Stomach (tissue), 4 donors: Measurements from ENCODE around the gene ENO3.

Experiments
- POLR2A ChIP-seq, 4 donors: fragments of 450-650 bp; IDR thresholded peaks; one replicate each; pipeline ENCODE4 v1.6.1; 2016; ENCODE audit warnings: antibody characterized with exemption in 4 of 4, control low read depth in 2 of 4, mild to moderate bottlenecking in 1 of 4, moderate library complexity in 1 of 4
- POLR2AphosphoS5 ChIP-seq, 3 donors: sonication (generic); formaldehyde crosslinking; IDR thresholded peaks; one replicate each; pipeline ENCODE4 v1.6.1; 2016; ENCODE audit warnings: antibody characterized with exemption in 3 of 3
- TF ChIP-seq, protein P1 (sequence below), 7 experiments: fragments of 450-650 bp in 4 of 7; fragments of 200-600 bp in 3 of 7; sonication (generic) in 3 of 7; IDR thresholded peaks; one replicate each; pipeline ENCODE4 v1.5.1; 2016 to 2019; ENCODE audit warnings: antibody characterized with exemption in 7 of 7, control low read depth in 2 of 7, mild to moderate bottlenecking in 1 of 7

DNA sequence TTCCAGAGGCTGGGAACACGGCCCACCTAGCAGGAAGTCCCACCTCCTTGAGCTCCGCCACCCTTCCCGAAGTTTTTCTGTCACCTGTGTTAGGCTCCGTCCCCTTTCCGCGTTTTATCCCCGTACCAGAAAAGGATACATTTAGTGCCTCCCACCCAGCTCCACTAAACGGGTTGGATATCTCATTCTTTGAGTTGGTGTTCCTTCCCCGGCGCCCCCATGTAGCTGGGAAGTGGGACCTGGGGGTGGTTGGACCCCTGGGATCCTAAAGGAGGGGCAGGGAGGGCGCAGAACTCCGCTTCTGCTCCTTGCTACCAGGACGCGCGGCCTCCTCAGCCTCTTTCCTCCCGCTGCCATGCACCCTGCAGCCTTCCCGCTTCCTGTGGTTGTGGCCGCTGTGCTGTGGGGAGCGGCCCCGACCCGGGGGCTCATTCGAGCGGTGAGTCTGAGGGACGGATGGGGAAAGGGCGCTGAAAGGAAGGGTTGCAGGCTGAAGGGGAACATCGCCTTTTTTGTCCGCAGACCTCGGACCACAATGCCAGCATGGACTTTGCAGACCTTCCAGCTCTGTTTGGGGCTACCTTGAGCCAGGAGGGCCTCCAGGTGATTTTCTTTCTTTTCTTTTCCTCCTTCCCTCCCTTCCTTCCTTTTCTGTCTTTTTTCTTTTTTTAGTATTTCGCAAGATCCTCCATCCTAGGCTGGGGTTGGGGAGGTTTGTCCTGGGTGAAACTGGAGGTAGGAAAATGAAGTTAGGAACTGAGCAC is 10.2 kb upstream of the ENO3 start:
- TF ChIP-seq, protein P1, sequence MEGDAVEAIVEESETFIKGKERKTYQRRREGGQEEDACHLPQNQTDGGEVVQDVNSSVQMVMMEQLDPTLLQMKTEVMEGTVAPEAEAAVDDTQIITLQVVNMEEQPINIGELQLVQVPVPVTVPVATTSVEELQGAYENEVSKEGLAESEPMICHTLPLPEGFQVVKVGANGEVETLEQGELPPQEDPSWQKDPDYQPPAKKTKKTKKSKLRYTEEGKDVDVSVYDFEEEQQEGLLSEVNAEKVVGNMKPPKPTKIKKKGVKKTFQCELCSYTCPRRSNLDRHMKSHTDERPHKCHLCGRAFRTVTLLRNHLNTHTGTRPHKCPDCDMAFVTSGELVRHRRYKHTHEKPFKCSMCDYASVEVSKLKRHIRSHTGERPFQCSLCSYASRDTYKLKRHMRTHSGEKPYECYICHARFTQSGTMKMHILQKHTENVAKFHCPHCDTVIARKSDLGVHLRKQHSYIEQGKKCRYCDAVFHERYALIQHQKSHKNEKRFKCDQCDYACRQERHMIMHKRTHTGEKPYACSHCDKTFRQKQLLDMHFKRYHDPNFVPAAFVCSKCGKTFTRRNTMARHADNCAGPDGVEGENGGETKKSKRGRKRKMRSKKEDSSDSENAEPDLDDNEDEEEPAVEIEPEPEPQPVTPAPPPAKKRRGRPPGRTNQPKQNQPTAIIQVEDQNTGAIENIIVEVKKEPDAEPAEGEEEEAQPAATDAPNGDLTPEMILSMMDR (IDR thresholded peaks at IDR 0.05) = no peak
- TF ChIP-seq POLR2AphosphoS5 (IDR thresholded peaks at IDR 0.05) (no peak), POLR2A (IDR thresholded peaks at IDR 0.05) (no peak)
